Karpas-422 (cell line): ENCODE results near the gene LASP1NB.

ENCODE experiments used
- DNase-seq: peaks from one replicate; pipeline ENCODE4 v3.0.0-alpha.2; 2015
- H2AFZ ChIP-seq: fragments of 200-600 bp; sonication (generic); 2 replicates; pipeline ENCODE4 v1.6.1; 2014; ENCODE audit warnings: antibody characterized with exemption, low read length, mixed read lengths
- H3K27ac ChIP-seq: fragments of 200-600 bp; sonication (generic); 2 replicates; pipeline ENCODE4 v1.5.1; 2014; ENCODE audit warnings: mild to moderate bottlenecking, low read length, moderate library complexity
- H3K27me3 ChIP-seq: fragments of 200-600 bp; sonication (generic); 2 replicates; pipeline ENCODE4 v1.6.1; 2014; ENCODE audit warnings: low read length, mixed read lengths
- H3K36me3 ChIP-seq: fragments of 200-600 bp; sonication (generic); 2 replicates; pipeline ENCODE4 v1.6.1; 2014; ENCODE audit warnings: low read length, mixed read lengths; ENCODE audit not compliant: insufficient read depth
- H3K4me1 ChIP-seq: fragments of 200-600 bp; sonication (generic); 2 replicates; pipeline ENCODE4 v1.6.1; 2014; ENCODE audit warnings: mild to moderate bottlenecking, low read length, mixed read lengths
- H3K4me2 ChIP-seq: fragments of 200-600 bp; sonication (generic); 2 replicates; pipeline ENCODE4 v1.6.1; 2014; ENCODE audit warnings: low read length, low read depth, mild to moderate bottlenecking; ENCODE audit not compliant: poor library complexity, severe bottlenecking
- H3K4me3 ChIP-seq: fragments of 200-600 bp; sonication (generic); 2 replicates; pipeline ENCODE4 v1.5.1; 2014; ENCODE audit warnings: mild to moderate bottlenecking, antibody characterized with exemption, low read length, mixed read lengths
- H3K79me2 ChIP-seq: fragments of 200-600 bp; sonication (generic); 2 replicates; pipeline ENCODE4 v1.6.1; 2014; ENCODE audit warnings: mild to moderate bottlenecking, low read length, mixed read lengths
- H3K9ac ChIP-seq: fragments of 200-600 bp; sonication (generic); 2 replicates; pipeline ENCODE4 v1.6.0; 2014; ENCODE audit warnings: low read length
- H3K9me2 ChIP-seq: fragments of 200-600 bp; sonication (generic), shearing (Covaris generic); replicated peaks from 2 replicates; pipeline ENCODE4 v1.6.0; 2014; ENCODE audit warnings: mild to moderate bottlenecking, low read length, moderate library complexity; ENCODE audit not compliant: insufficient read depth
- H3K9me3 ChIP-seq: fragments of 300-700, 200-600 bp; sonication (generic); 2 replicates; pipeline ENCODE4 v1.6.1; 2014; ENCODE audit warnings: low read length, mixed read lengths
- H4K20me1 ChIP-seq: fragments of 200-600 bp; sonication (generic); 2 replicates; pipeline ENCODE4 v1.6.1; 2014; ENCODE audit warnings: mild to moderate bottlenecking, antibody characterized with exemption, low read length, low read depth; ENCODE audit not compliant: insufficient read depth

Gene LASP1NB

DNA sequence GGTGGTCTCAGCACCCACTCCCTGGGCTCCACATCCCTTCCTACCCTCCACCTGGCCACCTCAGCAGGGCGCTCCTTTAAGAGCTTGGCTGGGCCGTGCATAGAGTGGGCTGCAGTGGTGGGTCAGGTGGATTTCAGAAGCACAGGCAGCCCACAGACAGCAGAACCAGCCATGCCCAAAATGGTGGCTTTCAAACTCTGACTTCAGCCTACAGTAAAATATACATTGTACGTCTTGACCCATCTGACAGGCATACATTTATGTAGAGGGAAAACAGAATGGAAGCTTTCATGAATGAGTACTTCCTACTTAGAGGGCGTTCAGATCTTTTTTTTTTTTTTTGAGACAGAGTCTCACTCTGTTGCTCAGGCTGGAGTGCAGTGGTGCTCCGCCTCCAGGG is 26.0 kb upstream of the LASP1NB start:
- no peak overlapping the region for H2AFZ ChIP-seq
- DNase-seq = no peak
- no peaks in the 10 kb centered on the region for H3K9me2 ChIP-seq
- no peak overlapping the region for H3K4me2 ChIP-seq
- H3K4me1 ChIP-seq = peaks cover 10% of the 10 kb centered on the region
- H3K9ac ChIP-seq = no peak overlapping the region
- no peak overlapping the region for H3K4me3 ChIP-seq
- peaks cover 17% of the 10 kb centered on the region for H3K36me3 ChIP-seq
- H3K27me3 ChIP-seq = no peaks in the 10 kb centered on the region
- peaks cover 17% of the 10 kb centered on the region; the same call in 1 of the 2 replicates for H3K79me2 ChIP-seq
- no peaks in the 10 kb centered on the region for H4K20me1 ChIP-seq
- no peak overlapping the region for H3K27ac ChIP-seq
- H3K9me3 ChIP-seq = no peaks in the 10 kb centered on the region

DNA sequence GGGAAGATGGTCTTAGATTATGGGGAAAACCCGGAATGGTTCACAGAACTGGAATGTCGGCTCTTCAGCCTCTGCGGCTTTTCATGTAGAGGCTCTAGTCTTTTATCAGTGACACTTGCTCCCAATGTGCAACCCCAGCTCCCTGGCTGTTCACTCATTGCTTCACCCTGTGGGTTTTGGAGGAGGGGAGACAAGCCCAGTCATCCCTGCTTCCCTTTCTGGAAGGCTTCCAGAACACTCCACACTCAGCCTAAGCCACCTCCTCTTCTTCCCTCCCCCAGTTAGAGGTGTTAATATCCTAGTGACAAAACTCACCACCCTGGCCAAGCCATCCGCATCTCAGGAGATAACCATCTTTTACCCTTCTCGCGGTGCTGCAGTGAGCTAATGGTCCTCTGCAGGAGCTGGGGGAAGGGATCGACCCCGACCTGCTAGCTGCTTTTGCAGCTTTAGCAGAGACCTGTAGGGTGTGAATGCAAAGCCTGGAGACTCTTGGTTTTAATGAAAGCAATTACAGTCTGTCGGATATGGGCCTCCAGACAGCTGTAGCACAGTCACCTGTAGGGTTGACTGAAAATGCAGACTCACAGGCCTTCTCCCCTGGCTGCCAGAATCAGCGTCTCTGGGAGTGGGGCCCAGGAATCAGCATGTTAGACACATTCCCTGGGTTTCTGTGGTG is 24.3 kb upstream of the LASP1NB start:
- Histone ChIP-seq H3K27ac (no peak overlapping the region), H4K20me1 (no peaks in the 10 kb centered on the region), H3K79me2 (peaks cover 32% of the 10 kb centered on the region), H3K9me2 (no peaks in the 10 kb centered on the region), H2AFZ (no peak overlapping the region), H3K4me3 (no peak overlapping the region), H3K9ac (no peak overlapping the region), H3K36me3 (peaks cover 23% of the 10 kb centered on the region), H3K9me3 (no peaks in the 10 kb centered on the region), H3K4me1 (peaks cover 17% of the 10 kb centered on the region), H3K4me2 (no peak overlapping the region), H3K27me3 (no peaks in the 10 kb centered on the region)
- DNase-seq = no peak

DNA sequence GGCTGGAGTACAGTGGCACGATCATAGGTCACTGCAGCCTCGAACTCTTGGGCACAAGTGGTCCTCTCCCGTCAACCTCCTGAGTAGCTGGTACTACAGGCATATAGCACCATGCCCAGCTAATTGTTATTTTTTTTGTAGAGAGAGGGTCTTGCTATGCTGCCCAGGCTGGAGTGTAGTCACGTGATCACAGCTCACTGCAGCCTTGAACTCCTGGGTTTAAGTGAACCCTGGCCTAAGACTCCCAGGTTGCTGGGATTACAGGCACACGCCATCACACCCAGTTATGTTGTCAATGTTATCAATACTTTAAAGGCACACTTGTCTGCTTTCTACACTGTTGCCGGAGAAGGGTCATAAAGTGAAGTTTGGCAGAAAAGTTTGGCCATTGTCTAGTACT is 22.0 kb upstream of the LASP1NB start:
- Histone ChIP-seq H3K27ac (no peak overlapping the region), H3K9me2 (no peaks in the 10 kb centered on the region), H3K27me3 (no peaks in the 10 kb centered on the region), H2AFZ (no peak overlapping the region), H3K9me3 (no peaks in the 10 kb centered on the region), H3K9ac (no peak overlapping the region), H3K36me3 (peaks cover 14% of the 10 kb centered on the region), H3K4me2 (no peak overlapping the region), H3K4me1 (peaks cover 20% of the 10 kb centered on the region), H3K79me2 (peaks cover 41% of the 10 kb centered on the region), H3K4me3 (no peak overlapping the region), H4K20me1 (no peaks in the 10 kb centered on the region)
- no peak for DNase-seq

DNA sequence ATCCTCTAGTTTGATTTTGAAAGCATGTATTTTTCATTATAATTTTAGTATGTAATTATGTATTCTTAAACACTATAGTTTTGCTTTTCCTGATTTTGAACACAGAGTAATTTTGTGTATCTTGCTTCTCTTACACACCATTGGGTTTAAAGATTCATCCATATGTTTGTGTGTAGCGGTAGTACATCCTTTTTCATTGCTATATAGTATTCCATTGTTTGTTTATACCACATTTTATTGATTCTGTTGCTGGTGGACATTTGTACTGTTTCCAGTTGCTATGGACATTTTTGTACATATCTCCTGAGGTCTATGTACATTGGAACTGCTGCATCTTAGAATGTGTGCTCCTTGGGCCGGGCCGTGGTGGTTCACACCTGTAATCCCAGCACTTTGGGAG is 20.5 kb upstream of the LASP1NB start:
- H3K36me3 ChIP-seq = peaks cover 14% of the 10 kb centered on the region
- no peak for DNase-seq
- H3K9me2 ChIP-seq = no peaks in the 10 kb centered on the region
- no peaks in the 10 kb centered on the region for H3K27me3 ChIP-seq
- H3K9ac ChIP-seq = no peak overlapping the region
- H2AFZ ChIP-seq = no peak overlapping the region
- no peaks in the 10 kb centered on the region for H4K20me1 ChIP-seq
- peaks cover 14% of the 10 kb centered on the region for H3K4me1 ChIP-seq
- peaks cover 41% of the 10 kb centered on the region for H3K79me2 ChIP-seq
- H3K4me3 ChIP-seq = no peak overlapping the region
- no peaks in the 10 kb centered on the region for H3K9me3 ChIP-seq
- no peak overlapping the region for H3K4me2 ChIP-seq
- no peak overlapping the region for H3K27ac ChIP-seq

DNA sequence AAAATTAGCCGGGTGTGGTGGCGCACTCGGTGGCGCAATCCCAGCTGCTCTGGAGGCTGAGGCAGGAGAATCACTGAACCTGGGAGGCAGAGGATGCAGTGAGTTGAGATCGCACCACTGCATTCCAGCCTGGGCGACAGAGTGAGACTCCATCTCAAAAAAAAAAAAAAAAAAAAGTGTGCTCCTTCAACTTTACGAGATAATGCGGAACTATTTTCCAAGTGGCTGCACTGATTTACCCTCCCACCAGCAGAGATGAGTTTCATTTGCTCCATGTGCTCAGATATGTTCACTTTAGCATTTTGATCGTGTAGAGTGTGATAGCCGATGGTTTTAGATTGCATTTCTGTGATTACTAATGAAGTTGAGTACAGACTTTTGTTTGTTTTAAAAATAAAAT is 20.0 kb upstream of the LASP1NB start:
- no peaks in the 10 kb centered on the region for H3K9me2 ChIP-seq
- no peaks in the 10 kb centered on the region for H3K9me3 ChIP-seq
- no peak overlapping the region for H3K4me3 ChIP-seq
- H4K20me1 ChIP-seq = no peaks in the 10 kb centered on the region
- H2AFZ ChIP-seq = no peak overlapping the region
- no peaks in the 10 kb centered on the region for H3K27me3 ChIP-seq
- H3K79me2 ChIP-seq = peaks cover 41% of the 10 kb centered on the region
- peaks cover 14% of the 10 kb centered on the region for H3K36me3 ChIP-seq
- DNase-seq = no peak
- H3K27ac ChIP-seq = no peak overlapping the region
- no peak overlapping the region for H3K9ac ChIP-seq
- H3K4me1 ChIP-seq = peaks cover 14% of the 10 kb centered on the region
- no peak overlapping the region for H3K4me2 ChIP-seq

DNA sequence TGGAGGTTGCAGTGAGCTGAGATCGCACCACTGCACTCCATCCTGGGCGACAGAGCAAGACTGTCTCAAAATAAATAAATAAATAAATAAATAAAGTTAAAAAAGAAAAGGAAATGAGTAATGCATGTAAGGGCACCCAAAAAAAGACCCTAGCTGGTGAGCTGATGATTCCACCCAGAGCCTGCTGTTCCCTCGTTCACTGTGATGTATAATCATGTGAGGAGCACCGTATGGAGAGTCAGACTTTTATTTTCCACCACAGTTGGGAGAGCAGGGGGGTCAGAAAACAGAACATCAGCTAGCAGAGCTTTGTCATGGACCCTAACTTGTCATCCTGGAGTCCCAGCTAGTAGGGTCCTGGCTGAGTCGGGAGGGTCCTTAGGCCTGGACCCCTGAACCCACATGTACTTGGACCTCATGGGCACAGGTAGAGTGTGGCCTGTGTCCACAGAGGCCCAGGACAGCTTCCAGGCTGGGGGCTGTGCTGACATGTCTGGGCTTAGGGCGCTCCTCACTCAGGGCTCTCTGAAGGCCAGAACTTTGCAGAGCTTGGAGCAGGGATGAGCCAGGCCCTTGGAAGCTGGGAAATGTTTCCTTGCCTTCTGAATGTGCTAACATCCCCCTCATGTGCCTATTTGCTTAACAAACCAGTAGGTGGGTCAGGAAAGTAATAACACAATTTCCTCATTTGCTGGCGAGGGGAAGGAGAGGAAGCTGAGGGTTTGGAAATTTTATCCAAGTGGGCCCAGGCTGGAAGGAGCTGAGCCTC is 18.8 kb upstream of the LASP1NB start:
- Histone ChIP-seq H2AFZ (no peak overlapping the region), H4K20me1 (no peaks in the 10 kb centered on the region), H3K9me2 (no peaks in the 10 kb centered on the region), H3K9me3 (no peaks in the 10 kb centered on the region), H3K79me2 (peaks cover 34% of the 10 kb centered on the region), H3K27me3 (no peaks in the 10 kb centered on the region), H3K27ac (0 out of 2 replicates have a peak overlapping the region, but pooled peaks have one; percentile 4), H3K9ac (no peak overlapping the region), H3K4me1 (peaks cover 14% of the 10 kb centered on the region), H3K36me3 (peaks cover 14% of the 10 kb centered on the region), H3K4me3 (no peak overlapping the region), H3K4me2 (no peak overlapping the region)
- DNase-seq = no peak

DNA sequence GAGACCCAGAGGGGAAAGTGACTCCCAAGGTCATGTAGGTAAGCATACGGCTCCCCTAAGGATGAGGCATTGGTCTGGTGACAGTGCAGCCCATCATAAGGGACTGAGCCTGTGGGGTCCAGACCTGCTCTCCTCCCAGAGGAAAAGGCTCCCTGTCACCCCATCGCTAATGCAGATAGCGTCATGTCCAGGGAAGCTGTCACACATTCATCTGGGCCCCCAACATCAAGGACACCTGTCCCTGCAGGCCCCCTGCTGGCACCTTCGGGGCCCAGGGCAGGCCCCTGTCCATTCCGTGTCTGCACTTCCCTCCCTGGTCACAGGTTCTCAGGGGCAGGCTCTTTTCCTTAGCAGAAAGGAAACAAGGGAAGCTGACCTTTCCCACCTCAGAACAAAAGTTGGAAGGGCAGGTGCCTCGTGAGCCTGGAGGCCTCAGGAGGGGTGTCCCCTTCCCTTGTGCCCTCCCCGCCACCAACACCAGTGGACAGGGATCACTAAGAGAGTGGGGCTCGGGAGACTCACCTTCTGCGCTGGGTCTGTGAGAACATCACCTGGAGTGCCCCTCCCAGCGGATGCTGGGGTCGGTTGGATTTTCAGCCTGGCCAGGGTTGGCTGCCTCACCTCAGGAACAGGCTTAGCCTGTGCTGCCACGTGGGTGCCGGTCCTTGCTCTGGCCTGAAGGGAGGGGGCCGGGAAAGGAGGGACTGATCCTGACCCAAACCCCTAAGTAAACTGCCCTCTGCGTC is 17.3 kb upstream of the LASP1NB start:
- Histone ChIP-seq H4K20me1 (no peaks in the 10 kb centered on the region), H3K9ac (no peak overlapping the region), H3K4me3 (no peak overlapping the region), H3K79me2 (peaks cover 31% of the 10 kb centered on the region), H2AFZ (no peak overlapping the region), H3K9me3 (no peaks in the 10 kb centered on the region), H3K4me2 (no peak overlapping the region), H3K4me1 (peaks cover 14% of the 10 kb centered on the region), H3K27ac (no peak overlapping the region), H3K36me3 (peaks cover 11% of the 10 kb centered on the region), H3K27me3 (no peaks in the 10 kb centered on the region), H3K9me2 (no peaks in the 10 kb centered on the region)
- no peak for DNase-seq

DNA sequence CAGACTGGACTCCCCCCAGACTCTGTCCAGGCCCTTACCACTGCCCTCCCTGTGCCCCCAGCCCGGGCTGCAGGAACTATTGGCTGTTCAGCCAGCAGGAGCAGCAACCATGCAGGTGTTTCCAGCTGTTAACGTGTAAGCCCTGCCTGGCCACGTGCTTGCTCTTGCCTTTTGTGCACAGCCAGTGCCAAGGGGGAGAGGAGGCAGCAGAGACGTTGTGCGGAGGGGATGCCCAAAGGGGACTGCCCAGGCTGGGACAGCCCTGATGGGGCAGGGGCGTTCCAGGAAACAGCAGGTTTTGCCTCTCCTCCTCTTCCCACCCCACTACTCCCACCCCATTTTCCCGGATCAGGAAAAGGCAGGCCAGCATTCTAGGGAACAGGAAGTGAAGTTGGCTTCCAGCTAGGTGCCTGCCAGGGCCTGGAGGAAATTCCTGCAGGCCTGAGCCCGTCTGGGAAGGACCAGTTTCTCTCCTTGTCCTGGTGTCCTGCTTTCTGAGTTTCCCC is 16.7 kb upstream of the LASP1NB start:
- Histone ChIP-seq H4K20me1 (no peaks in the 10 kb centered on the region), H3K79me2 (peaks cover 25% of the 10 kb centered on the region), H3K9me3 (no peaks in the 10 kb centered on the region), H3K9ac (no peak overlapping the region), H3K4me3 (no peak overlapping the region), H3K27ac (no peak overlapping the region), H3K4me2 (no peak overlapping the region), H2AFZ (no peak overlapping the region), H3K4me1 (peaks cover 14% of the 10 kb centered on the region), H3K36me3 (peaks cover 7% of the 10 kb centered on the region; the same call in 1 of the 2 replicates), H3K27me3 (no peaks in the 10 kb centered on the region), H3K9me2 (no peaks in the 10 kb centered on the region)
- DNase-seq = no peak
